Measurements from ENCODE around the gene GCSAML. TPM values are rescaled to one million over a fixed set of nuclear protein-coding genes. Genes with fewer than 3 reads are reported as not detected.

Gene GCSAML
- total and polyA plus RNA-seq, 2 of the 13 experiments (the other 11 are each of a cell fraction or from before 2014, with no cell fraction given) = not detected

DNA sequence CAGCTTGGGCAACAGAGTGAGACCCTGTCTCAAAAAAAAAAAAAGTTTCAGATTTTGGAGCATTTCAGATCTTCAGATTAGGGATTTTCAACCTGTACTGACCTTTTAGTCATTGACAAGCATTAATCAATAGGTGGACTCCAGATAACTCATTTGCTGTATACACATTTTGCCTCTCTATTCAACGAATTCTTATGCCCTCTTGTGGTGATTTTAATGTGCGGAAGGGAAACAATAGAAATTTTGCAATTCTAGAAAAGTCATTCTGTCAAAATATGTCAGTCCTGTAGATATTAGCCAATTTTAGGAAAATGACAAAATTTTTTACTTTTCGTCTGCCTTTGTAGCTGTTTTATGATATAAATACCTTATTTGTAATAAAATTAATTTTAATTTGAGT lies 27.6 kb downstream of the GCSAML start:
- BruUV-seq (replicated peaks) = no TSS peak
- in situ Hi-C loops (cut with HindIII; ENCODE audit: extremely low pct_ligation_motif_present, low pct_unique_long_range_greater_than_20kb) (loop anchor here (10.0 kb wide), 1 partner anchor 192 kb away; no protein-coding TSS in a partner anchor), intact Hi-C loops (cut with micrococcal nuclease; ENCODE audit: unreplicated experiment) (loop anchor here (1.0 to 5.0 kb wide), 2 partner anchors 186 to 204 kb away; no protein-coding TSS in a partner anchor)
- Histone ChIP-seq H3K79me2 (ENCODE audit: insufficient read depth, low read length) (no peaks in the 10 kb centered on the region), H4K20me1 (ENCODE audit: insufficient read depth, low read length) (no peaks in the 10 kb centered on the region), H3K27me3 (ENCODE audit: control insufficient read depth in 1 of 2, insufficient read depth in 2 of 2, low read length in 2 of 2) (no peaks in the 10 kb centered on the region), H3K27ac (ENCODE audit: extremely low read length, insufficient read depth, low read length) (no peak overlapping the region), H3K4me2 (ENCODE audit: low read depth, low read length) (no peak overlapping the region), H3K9ac (ENCODE audit: insufficient read depth, low read depth, low read length) (no peak overlapping the region), H3K36me3 (replicated peaks in 1 of 2; ENCODE audit: control insufficient read depth in 1 of 2, insufficient read depth in 2 of 2, low read length in 2 of 2) (no peaks in the 10 kb centered on the region), H3K4me1 (ENCODE audit: insufficient read depth, low read length) (no peaks in the 10 kb centered on the region), H2AFZ (ENCODE audit: low read length) (no peak overlapping the region), H3K4me3 (replicated peaks in 1 of 3; ENCODE audit: insufficient read depth in 1 of 3, low read depth in 2 of 3, low read length in 3 of 3) (no peak overlapping the region), H3K9me3 (ENCODE audit: low read length) (no peaks in the 10 kb centered on the region)
- peak; percentile 12 for DNase-seq (ENCODE audit: low spot score)
- ChIA-PET POLR2A (no interaction called here), CTCF (ENCODE audit: low intra/inter-chr PET ratio, low total read pairs) (interaction anchor here (1.8 kb wide), 1 partner anchor 186 kb away, joined by 11 read pairs; no protein-coding TSS in a partner anchor)
- peak; percentile 30; the same call in 1 of the 3 replicates for ATAC-seq
- peak; percentile 18 for FAIRE-seq
- TF ChIP-seq CTCF (CRISPR knock-in tag; IDR thresholded peaks at IDR 0.05) (peak; percentile 55), PRDM4 (CRISPR knock-in tag; IDR thresholded peaks at IDR 0.05; ENCODE audit: borderline replicate concordance) (no peak), SMC3 (IDR thresholded peaks at IDR 0.05; ENCODE audit: low read length) (peak; percentile 45), ATAD3A (CRISPR knock-in tag; IDR thresholded peaks at IDR 0.05) (no peak), STAG1 (CRISPR knock-in tag; IDR thresholded peaks at IDR 0.05) (peak; percentile 51), TBL1XR1 (IDR thresholded peaks at IDR 0.05; ENCODE audit: borderline replicate concordance, low read length, partially characterized antibody) (no peak), SOX5 (CRISPR knock-in tag; IDR thresholded peaks at IDR 0.05; ENCODE audit: borderline replicate concordance) (no peak), ZNF891 (CRISPR knock-in tag; IDR thresholded peaks at IDR 0.05) (no peak)
- TF ChIP-seq, protein P1, sequence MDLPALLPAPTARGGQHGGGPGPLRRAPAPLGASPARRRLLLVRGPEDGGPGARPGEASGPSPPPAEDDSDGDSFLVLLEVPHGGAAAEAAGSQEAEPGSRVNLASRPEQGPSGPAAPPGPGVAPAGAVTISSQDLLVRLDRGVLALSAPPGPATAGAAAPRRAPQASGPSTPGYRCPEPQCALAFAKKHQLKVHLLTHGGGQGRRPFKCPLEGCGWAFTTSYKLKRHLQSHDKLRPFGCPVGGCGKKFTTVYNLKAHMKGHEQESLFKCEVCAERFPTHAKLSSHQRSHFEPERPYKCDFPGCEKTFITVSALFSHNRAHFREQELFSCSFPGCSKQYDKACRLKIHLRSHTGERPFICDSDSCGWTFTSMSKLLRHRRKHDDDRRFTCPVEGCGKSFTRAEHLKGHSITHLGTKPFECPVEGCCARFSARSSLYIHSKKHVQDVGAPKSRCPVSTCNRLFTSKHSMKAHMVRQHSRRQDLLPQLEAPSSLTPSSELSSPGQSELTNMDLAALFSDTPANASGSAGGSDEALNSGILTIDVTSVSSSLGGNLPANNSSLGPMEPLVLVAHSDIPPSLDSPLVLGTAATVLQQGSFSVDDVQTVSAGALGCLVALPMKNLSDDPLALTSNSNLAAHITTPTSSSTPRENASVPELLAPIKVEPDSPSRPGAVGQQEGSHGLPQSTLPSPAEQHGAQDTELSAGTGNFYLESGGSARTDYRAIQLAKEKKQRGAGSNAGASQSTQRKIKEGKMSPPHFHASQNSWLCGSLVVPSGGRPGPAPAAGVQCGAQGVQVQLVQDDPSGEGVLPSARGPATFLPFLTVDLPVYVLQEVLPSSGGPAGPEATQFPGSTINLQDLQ (CRISPR knock-in tag; IDR thresholded peaks at IDR 0.05) = no peak
- 13% methylated on average over 3 of the region's 3 CpGs for WGBS (ENCODE audit: low lambda C conversion rate)

Measured in HepG2 (cell line).